Mucosa of descending colon (tissue), 3 donors: ENCODE measurements around the gene SCN1A. TPM values are rescaled to one million over a fixed set of nuclear protein-coding genes. Genes with fewer than 3 reads are reported as not detected.
A peak's percentile ranks its signal among the peaks of the same experiment; 100 is the strongest.

Source experiments
- ATAC-seq: fragments of 200-7000 bp; cut with Tn5 transposase; one replicate; pipeline ENCODE4 v1.9.1; 2020; ENCODE audit warnings: mild to moderate bottlenecking, moderate library complexity
- DNase-seq, 3 donors: peaks; one replicate each; pipeline ENCODE4 v3.0.0-alpha.2; 2020
- H3K36me3 ChIP-seq: fragments of 200-600 bp; one replicate; pipeline ENCODE4 v1.8.0; 2021; ENCODE audit warnings: low read depth, mild to moderate bottlenecking
- H3K4me1 ChIP-seq: fragments of 200-600 bp; one replicate; pipeline ENCODE4 v1.8.0; 2021; ENCODE audit warnings: low read depth, mild to moderate bottlenecking
- H3K4me3 ChIP-seq: fragments of 200-600 bp; one replicate; pipeline ENCODE4 v1.8.0; 2021; ENCODE audit warnings: mild to moderate bottlenecking
- H3K9me3 ChIP-seq: fragments of 200-600 bp; one replicate; pipeline ENCODE4 v1.8.0; 2021; ENCODE audit warnings: mild to moderate bottlenecking
- intact Hi-C, 2 donors: fragments of 100-400 bp; cut with DNase I in 1 of 2; cut with micrococcal nuclease in 1 of 2; formaldehyde crosslinking; loops; one replicate each; pipeline versions ENCODE4 v1.11.0 to v1.11.1; 2022; cut with DNase I, micrococcal nuclease
- long read RNA-seq, 2 donors: library from polyadenylated mRNA; unstranded; transcript quantifications; one replicate each; pipeline ENCODE4 v2.0.0, GENCODE V29; 2019 to 2021
- total RNA-seq, 3 donors: library from RNA; stranded (reverse); fragmentation: NEBNext Ultra II Directional in 2 of 3; extraction: Animal tissue kit (Norgen Biotek cat#: 25700) in 2 of 3; gene quantifications; one replicate each; pipeline versions ENCODE4 v1.2.1 to v1.2.4, GENCODE V29; 2021 to 2023
- TF ChIP-seq, protein P1 (sequence below): fragments of 200-600 bp; IDR thresholded peaks from one replicate; pipeline ENCODE4 v1.8.0; 2022; ENCODE audit warnings: antibody characterized with exemption, mild to moderate bottlenecking
- donor health status: DM: no; HTN: no; CAD: no; lungs with moderate emphysema.
- donor health status: DM: no; HTN: no; CAD: no.
- donor health status: DM: no; HTN: yes; CAD: no.

Gene SCN1A
- total RNA-seq, result under 1 TPM in 1 of 3 donors, not detected in 2; 0.82 TPM
- long read RNA-seq, donor 1, result 0 reads
- long read RNA-seq, donor 2, result 0 reads

DNA sequence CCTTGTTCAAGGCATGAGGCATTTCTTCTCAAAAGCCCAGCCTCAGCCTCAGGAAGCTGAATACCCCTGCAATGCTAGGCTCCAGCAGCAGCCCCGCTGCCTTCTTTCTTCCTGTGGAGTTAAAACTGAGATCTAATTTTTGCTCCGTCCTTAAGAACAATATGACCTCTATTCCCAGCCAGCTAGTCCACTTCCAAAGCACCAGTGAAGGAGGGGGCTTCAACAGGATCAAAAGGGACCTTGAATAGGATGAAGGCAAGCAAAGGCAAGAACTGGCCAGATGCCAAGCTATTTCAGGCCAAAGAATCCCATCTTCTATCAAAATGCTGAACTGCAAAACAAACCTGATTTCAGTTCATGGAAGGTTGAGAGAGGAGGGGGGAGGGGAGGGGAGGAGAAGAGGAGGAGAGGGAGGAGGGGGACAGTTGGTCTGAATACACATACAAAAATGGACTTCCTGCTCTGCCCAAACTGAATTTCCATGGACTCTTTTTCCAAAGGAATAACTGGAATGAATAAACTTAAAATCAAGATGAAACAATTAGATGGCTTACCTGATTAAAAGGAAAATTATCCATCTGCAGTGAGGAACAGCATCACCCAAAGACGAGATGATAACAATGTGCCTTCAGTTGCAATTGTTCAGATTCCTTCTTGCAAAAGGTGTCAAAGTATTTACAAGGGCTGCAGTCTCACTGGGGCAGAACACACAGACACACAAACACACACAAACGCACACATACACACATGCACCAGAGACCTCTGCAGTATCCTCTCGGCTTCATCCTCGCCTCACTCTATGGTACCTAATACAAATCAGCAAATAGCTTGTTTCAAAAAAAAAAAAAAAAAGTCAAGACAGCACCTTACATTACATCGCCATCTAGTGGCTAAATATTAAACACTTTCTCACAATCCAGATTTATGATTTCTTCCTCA is at the start of gene SCN1A:
Gene SCN1A (minus strand): TSS at position 804 of the 939 bp plus-strand sequence. CDS start 54,399 bp downstream, outside the sequence.
- Histone ChIP-seq H3K9me3 (no peaks in the 10 kb centered on the region), H3K36me3 (no peaks in the 10 kb centered on the region), H3K4me3 (no peak within 1 kb of the TSS), H3K4me1 (no peaks in the 10 kb centered on the region)
- ATAC-seq (peak; percentile 31), DNase-seq (peak in 1 of 3 donors; percentile 8)
- TF ChIP-seq, protein P1, sequence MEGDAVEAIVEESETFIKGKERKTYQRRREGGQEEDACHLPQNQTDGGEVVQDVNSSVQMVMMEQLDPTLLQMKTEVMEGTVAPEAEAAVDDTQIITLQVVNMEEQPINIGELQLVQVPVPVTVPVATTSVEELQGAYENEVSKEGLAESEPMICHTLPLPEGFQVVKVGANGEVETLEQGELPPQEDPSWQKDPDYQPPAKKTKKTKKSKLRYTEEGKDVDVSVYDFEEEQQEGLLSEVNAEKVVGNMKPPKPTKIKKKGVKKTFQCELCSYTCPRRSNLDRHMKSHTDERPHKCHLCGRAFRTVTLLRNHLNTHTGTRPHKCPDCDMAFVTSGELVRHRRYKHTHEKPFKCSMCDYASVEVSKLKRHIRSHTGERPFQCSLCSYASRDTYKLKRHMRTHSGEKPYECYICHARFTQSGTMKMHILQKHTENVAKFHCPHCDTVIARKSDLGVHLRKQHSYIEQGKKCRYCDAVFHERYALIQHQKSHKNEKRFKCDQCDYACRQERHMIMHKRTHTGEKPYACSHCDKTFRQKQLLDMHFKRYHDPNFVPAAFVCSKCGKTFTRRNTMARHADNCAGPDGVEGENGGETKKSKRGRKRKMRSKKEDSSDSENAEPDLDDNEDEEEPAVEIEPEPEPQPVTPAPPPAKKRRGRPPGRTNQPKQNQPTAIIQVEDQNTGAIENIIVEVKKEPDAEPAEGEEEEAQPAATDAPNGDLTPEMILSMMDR, result no peak
- intact Hi-C loops, result loop anchor here in 1 of 2 donors (10.0 kb wide), 1 partner anchor 173 kb away; the partner anchor contains the start of gene TTC21B

DNA sequence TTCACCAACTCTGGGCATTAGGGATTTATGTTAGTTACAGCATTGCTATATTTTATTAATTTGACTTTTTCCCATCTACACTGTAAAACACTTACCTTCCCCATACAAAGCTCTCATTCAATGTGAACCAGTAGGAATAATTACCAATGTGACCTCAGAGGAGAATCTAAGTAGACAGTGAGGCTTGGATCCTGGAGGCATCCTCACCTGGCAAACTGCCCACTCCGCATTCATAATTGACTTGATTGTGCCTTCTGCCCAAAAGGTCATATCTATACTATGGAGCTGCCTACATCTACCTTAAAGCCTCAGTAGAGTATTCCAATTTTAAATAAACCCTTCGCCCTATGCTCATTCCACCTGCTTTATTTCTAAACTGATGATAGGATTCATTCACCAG is 45.4 kb upstream of the SCN1A start:
- ATAC-seq (no peak), DNase-seq (no peak)
- no peaks in the 10 kb centered on the region for H3K4me1 ChIP-seq
- intact Hi-C loops, result no loop called here
- no peak overlapping the region for H3K4me3 ChIP-seq
- TF ChIP-seq, protein P1, result no peak
- no peaks in the 10 kb centered on the region for H3K9me3 ChIP-seq
- no peaks in the 10 kb centered on the region for H3K36me3 ChIP-seq

DNA sequence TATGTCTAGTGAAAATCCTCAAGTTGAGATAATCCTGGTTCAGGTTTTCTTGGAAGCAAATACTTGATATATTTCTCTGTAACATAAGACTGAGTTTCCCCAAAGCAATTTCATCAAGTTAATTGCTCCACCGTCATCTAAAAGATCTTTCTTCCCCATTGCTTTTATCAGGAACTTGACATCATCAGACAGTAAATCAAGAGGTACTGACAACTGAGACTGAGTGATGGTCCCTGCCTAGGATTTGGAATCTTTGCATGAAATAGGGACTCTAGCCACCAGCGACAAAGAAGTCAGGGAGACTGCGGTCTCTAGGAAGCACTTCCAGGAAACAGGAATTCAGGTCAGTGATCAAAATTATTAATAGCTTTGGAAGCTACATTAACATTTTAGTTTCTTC is 43.4 kb upstream of the SCN1A start:
- Histone ChIP-seq H3K36me3 (no peaks in the 10 kb centered on the region), H3K4me1 (no peaks in the 10 kb centered on the region), H3K9me3 (no peaks in the 10 kb centered on the region), H3K4me3 (no peak overlapping the region)
- DNase-seq, result no peak
- TF ChIP-seq, protein P1, result no peak
- intact Hi-C loops, result no loop called here
- ATAC-seq, result no peak

DNA sequence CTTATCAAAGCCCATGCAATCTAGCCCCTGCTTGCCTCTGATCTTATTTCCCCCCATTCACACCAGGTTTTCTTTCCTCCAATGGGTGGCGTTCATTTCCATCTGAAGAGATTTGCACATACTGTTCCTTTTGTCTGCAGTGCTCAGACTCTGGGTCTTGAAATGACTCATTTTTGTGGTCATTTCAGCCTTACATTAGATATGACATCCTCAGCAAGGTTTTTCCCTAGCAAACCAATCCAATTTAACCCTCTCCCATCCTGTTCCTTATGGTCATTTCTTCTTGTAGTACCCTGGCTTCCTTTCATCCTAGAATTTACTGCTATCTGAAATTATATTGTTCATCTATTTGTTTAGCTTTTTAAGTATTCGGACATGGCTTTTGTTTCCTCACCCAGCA is 42.5 kb upstream of the SCN1A start:
- no peak for DNase-seq
- H3K36me3 ChIP-seq, result no peaks in the 10 kb centered on the region
- intact Hi-C loops, result no loop called here
- no peaks in the 10 kb centered on the region for H3K4me1 ChIP-seq
- TF ChIP-seq, protein P1, result no peak
- H3K4me3 ChIP-seq, result no peak overlapping the region
- H3K9me3 ChIP-seq, result no peaks in the 10 kb centered on the region
- no peak for ATAC-seq

DNA sequence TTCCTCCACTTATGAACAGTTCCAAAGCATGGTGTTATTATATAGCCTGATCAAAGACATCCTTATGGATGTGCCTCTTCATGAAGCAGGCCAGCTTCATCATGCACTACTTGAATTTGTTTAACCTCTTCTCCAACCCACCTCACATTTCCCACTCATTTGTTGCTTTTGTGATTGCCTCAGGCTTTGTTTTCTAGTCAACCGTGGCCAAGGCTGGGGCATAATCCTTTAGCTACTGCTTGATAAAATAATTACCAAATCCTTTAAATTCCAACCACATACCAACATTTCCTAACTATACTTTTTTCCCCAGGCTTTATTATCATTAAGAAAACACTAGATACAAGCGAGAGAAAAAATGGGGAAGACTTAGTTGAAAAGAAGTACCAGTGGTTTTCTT is 39.6 kb upstream of the SCN1A start:
- TF ChIP-seq, protein P1, result no peak
- DNase-seq (no peak), ATAC-seq (no peak)

More for the DNA sequence above, 39.6 kb upstream of the SCN1A start:
- Histone ChIP-seq H3K4me1 (no peaks in the 10 kb centered on the region), H3K9me3 (no peaks in the 10 kb centered on the region), H3K4me3 (no peak overlapping the region), H3K36me3 (no peaks in the 10 kb centered on the region)
- intact Hi-C loops, result no loop called here
